Measurements from ENCODE around the gene ZNF507. TPM values are rescaled to one million over a fixed set of nuclear protein-coding genes. Genes with fewer than 3 reads are reported as not detected.

Gene ZNF507
- total and polyA plus RNA-seq, 4 donors: 2.9 to 14.1 (median 7.1) TPM

GRCh38 chr19:32318884-32319520, 26.4 kb upstream of the ZNF507 start:
- Histone ChIP-seq H3K9ac (ENCODE audit: low read depth in 1 of 2, low read length in 2 of 2) (no peak overlapping the region), H3K4me1 (ENCODE audit: control insufficient read depth in 4 of 4, insufficient read depth in 4 of 4, low read length in 3 of 4) (no peaks in the 10 kb centered on the region), H3K4me3 (ENCODE audit: low read depth in 1 of 3, low read length in 3 of 3) (no peak overlapping the region), H3K27ac (ENCODE audit: low read depth in 1 of 2, low read length in 2 of 2) (no peak overlapping the region), H3K9me3 (ENCODE audit: control insufficient read depth in 4 of 4, low read length in 3 of 4) (no peaks in the 10 kb centered on the region), H3K36me3 (ENCODE audit: control insufficient read depth in 4 of 4, insufficient read depth in 3 of 4, low read depth in 1 of 4, low read length in 3 of 4) (no peaks in the 10 kb centered on the region), H3K27me3 (ENCODE audit: control insufficient read depth in 4 of 4, insufficient read depth in 4 of 4, low read length in 3 of 4) (peaks cover 0 to 3% (median 0%) of the 10 kb centered on the region in 4 donors)
- WGBS: 26% methylated on average over 5 of the region's 5 CpGs
- DNase-seq (ENCODE audit: low spot score): no peak
- no peak for TF ChIP-seq ZBTB33 (IDR thresholded peaks at IDR 0.05)
- peak; percentile 34 for TF ChIP-seq CTCF (IDR thresholded peaks at IDR 0.05; ENCODE audit: low read depth, low read length, missing input control)
- peak; percentile 47 to 71 for TF ChIP-seq RAD21 (IDR thresholded peaks at IDR 0.05)

- no peak overlapping the region for H3K9ac ChIP-seq (ENCODE audit: low read depth in 1 of 2, low read length in 2 of 2)
- H3K27me3 ChIP-seq (ENCODE audit: control insufficient read depth in 4 of 4, insufficient read depth in 4 of 4, low read length in 3 of 4): peaks cover 0 to 11% (median 0%) of the 10 kb centered on the region in 4 donors
- no peaks in the 10 kb centered on the region for H3K9me3 ChIP-seq (ENCODE audit: control insufficient read depth in 4 of 4, low read length in 3 of 4)
- no peak for DNase-seq (ENCODE audit: low spot score)
- H3K36me3 ChIP-seq (ENCODE audit: control insufficient read depth in 4 of 4, insufficient read depth in 3 of 4, low read depth in 1 of 4, low read length in 3 of 4): no peaks in the 10 kb centered on the region
- H3K4me1 ChIP-seq (ENCODE audit: control insufficient read depth in 4 of 4, insufficient read depth in 4 of 4, low read length in 3 of 4): no peaks in the 10 kb centered on the region
- no peak overlapping the region for H3K27ac ChIP-seq (ENCODE audit: low read depth in 1 of 2, low read length in 2 of 2)
- no peak overlapping the region for H3K4me3 ChIP-seq (ENCODE audit: low read depth in 1 of 3, low read length in 3 of 3)
- 80% methylated on average over 7 of the region's 7 CpGs for WGBS
- TF ChIP-seq SP1 (IDR thresholded peaks at IDR 0.05) (no peak), HNF4G (IDR thresholded peaks at IDR 0.05) (no peak), REST (IDR thresholded peaks at IDR 0.05) (no peak), YY1 (IDR thresholded peaks at IDR 0.05) (no peak), CTCF (IDR thresholded peaks at IDR 0.05; ENCODE audit: low read depth, low read length, missing input control) (no peak), RXRA (IDR thresholded peaks at IDR 0.05) (no peak), GABPA (IDR thresholded peaks at IDR 0.05 in 1 of 2, conservative IDR thresholded peaks at IDR 0.05 in 1 of 2) (no peak), HNF4A (conservative IDR thresholded peaks at IDR 0.05) (no peak), MAX (IDR thresholded peaks at IDR 0.05) (no peak), FOXA2 (IDR thresholded peaks at IDR 0.05) (no peak), ATF3 (IDR thresholded peaks at IDR 0.05) (no peak), NR2F2 (IDR thresholded peaks at IDR 0.05) (no peak), RAD21 (IDR thresholded peaks at IDR 0.05) (no peak), EGR1 (IDR thresholded peaks at IDR 0.05; ENCODE audit: low read depth in 2 of 2) (no peak), JUND (IDR thresholded peaks at IDR 0.05) (no peak), TAF1 (conservative IDR thresholded peaks at IDR 0.05) (no peak), FOXA1 (IDR thresholded peaks at IDR 0.05) (no peak)
Measured at GRCh38 chr19:32322541-32322940, 22.9 kb upstream of the ZNF507 start.

Data from liver (tissue), 9 donors.